IPS DF 4.7 (cell line): ENCODE results near the gene KCNMA1.

Source experiments
- DNase-seq: peaks from one replicate; pipeline ENCODE4 v3.0.0-alpha.2; 2013; ENCODE audit warnings: low spot score; ENCODE audit errors: extremely low read depth

KCNMA1 gene

DNA sequence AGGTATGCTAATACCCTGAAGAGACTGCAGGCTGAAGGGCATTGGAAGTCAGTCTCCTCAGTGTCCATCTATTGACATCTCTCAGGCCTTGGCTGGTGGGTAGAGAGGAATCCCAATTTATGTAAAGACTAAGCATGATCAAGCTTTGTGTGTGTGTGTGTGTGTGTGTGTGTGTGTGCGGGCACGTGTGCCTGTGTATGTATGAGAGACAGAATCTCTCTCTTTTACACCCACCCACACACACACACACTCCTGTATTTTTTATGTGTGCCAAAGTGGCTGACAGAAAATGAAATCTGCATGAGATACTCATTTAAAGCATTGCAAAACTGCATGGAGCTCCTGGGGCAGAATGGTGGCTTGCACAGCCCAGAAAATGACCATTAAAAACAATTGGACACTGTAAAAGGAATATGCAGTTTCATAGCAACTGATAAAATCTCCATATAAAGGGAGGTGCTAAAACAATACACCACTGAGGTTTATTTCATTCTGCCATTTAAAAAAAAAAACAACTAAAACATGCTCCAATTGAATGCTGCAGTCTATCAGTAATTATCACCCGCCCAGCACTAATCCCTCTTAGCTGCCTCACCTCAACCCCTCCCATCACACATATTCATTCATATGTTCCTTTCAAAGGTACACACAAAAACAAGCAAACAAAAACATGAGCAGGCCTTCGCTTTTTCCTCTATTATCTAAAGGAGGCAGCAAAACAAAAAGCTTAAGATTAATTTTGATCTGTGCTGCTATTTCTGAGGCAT lies 385.0 kb downstream of the KCNMA1 start:
- no peak for DNase-seq

DNA sequence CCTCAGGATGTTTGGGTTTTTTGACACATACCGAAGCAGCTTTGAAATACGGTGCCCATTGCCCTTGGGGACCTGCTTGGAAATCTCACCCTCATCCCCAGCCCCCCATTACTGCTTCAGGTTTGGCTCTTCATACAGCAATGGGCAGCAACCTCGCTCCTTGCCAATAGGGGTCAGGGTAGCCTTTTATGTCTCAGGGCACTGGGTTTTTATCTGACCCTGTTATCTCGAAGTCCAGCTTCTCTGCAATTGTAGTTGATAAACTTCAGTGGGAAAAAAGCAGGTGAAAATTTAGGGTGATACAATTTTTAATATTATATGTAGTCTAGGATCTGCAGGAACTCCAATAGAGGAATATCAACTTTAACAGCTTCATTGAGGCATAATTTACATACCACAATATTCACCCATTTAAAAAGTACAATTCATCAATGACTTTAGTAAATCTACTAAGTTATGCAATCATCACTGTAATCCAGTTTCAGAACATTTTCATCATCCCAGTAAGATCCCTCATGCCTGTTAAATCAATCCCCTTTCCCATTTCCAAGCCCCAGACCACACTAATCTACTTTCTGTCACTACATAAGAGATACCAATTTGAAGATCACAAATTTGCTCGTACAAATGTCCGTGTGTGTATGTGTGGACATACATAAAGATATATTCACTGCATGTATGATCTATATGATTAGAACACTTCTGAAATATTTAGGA lies 386.2 kb downstream of the KCNMA1 start:
- DNase-seq, result no peak

DNA sequence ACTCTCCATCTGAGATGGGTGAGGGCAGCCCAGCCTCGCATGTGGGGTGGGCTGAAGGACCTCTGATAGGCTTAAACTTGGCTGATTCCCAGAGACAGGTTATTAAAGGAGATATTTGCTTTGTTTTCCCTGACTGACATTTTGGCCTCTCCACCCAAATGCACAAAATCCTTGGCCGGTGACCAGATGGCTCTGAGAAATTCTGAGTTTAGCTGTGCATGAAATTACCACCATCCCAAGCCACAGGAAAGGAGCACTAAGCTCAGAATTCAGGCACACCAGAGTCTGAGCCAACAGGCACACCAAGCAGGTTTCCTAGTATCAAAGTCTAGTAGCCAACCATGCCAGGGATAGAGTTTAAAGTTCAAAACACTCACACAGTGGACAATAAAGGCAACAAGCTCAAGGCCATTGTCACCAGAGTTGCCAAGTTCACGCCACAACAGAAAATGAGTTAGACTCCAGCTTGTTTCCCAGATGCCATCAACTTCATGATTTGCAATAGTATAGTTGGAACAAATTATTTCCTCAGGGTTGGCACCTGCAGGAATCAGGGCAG lies 387.6 kb downstream of the KCNMA1 start:
- no peak for DNase-seq

DNA sequence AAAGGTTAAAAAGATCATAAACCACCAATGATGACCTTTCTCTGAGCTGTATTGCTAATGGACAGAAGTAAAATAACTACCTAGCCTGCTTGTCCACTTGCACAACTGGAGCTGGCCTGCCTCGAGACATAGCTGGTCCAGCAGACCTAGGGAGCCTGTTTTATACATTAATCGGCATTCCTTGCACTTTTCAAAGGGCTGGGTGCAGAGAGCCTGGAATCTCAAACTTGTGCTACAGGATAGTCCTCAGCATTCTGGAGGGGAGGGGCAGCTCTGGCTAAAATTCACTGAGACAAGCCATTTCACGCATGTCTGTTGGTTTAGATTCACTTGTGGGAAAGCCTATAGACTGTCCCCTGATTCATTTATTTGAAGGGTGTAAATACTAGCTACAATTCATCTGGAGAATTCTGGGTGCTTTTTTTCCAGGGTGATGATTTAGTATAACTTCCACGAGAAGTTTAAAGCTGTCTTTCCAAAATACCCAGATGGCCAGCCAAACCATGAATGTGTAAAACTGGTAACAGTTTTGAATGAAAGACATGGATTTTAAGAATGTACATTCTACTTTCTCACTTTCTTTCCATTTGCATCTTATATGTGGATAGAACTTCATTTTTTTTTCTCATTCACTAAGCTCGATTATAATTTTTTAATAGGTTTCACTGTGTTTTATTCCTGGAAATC lies 389.4 kb downstream of the KCNMA1 start:
- DNase-seq, result no peak

DNA sequence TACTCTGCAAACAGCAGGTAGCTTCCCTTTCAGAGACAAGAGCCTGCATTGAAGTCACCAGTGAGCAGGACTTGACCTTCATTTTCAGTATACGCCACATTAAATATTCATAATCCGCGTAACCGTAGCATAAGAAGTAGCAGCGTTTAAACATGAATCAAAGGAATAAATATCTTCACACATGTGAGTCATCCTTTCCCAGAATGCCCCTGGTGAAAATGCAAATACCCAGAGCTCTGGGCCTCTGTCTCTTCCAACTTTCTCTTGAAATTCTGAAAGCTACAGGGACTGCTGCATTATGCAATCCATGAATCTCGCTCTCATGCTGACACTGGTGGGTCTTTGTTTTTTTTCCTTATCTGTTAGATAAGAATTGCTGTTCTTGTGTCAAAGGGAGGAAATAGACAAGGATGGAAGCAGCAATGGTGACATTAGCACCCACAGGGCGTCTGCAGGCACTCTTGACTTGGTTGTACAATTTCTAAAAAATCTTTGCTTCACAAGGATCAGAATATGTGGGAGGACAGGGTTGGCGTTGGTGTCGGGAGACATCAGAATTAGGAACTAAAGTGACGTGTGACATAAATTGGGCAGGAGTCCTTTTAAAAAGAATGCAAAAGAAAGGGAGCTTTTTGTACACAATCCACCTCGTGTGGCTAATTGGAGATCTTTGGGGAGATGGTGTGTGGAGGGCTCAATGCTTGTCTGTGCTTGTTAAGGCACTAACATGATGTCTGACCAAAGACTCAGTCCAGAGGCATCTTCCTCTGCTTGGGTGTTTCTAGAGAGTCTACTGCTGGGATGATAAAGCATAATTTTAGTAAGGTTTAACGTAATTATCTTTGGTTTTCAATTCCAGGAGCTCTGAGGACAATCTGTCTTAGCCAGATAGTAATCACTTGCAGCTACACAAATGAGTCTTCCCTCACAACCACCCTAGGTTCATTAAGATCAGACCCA lies 390.3 kb downstream of the KCNMA1 start:
- DNase-seq, result no peak

DNA sequence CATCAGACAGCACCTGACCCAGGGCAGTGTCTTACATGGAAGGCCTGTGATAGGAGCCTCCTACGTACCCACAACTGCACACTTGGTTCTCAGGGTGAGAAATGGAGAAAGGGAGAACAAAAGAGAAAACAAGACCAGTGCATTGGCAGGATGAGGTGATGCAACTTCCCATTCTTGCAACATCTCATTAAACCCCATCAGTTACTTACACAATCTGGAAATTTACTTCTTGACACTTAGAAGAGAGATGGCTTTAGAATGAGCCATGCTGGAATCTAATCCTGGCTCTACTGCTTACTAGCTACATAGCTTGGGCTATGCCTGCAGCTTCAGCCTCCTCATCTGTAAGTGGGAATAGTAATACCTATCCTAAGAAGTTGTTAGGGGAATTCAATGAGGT lies 391.7 kb downstream of the KCNMA1 start:
- no peak for DNase-seq

DNA sequence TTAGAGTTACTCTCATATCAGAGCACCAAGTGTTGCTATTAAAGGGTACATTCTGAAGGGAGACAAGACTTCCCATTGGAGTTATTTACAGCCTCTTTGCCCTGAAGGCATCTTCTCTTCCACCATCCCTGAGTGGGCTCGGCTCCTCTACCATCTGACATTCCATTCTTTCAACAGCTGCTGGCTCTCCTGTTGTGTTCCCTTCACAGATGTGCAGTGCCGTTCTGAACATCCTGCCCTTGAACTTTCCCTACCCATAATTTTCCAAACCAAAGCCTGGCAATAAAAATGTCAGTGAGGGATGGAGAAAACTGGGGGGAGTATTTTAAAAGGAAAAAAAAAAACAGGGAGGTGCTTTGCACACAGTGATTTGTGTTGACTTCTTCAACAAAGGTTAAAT lies 392.9 kb downstream of the KCNMA1 start:
- DNase-seq, result no peak

DNA sequence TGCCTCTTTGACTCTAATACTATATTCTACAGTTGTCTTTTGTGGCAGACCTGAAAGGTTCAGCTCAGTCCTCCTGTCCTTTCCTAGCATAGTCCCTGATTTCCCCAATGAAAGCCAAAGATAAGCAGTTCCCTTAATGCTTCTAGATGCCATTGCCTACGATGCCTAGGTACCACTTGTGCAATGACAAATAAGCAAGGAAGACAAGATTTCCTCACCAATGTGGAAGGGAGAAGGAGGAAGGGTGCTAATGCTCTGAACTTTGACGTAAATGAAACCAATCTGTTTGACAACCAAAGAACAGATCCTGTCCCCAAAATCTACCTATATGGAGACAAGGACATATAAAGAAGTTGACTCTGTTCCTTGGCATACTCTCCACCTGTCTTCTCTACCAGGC lies 393.3 kb downstream of the KCNMA1 start:
- DNase-seq, result no peak

DNA sequence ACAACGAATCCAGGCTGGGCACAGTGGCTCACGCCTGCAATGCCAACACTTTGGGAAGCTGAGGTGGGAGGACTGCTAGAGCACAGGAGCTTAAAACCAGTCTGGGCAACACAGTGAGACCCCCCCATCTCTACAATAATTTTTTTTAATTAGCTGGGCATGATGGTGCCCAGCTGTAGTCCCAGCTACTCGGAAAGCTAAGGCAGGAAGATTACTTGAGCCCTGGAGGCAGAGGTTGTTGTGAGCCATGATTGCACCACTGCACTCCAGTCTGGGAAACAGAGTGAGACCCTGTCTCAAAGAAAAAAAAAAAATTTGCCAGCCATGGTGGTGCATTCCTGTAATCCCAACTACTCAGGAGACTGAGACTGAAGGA lies 396.3 kb downstream of the KCNMA1 start:
- no peak for DNase-seq

DNA sequence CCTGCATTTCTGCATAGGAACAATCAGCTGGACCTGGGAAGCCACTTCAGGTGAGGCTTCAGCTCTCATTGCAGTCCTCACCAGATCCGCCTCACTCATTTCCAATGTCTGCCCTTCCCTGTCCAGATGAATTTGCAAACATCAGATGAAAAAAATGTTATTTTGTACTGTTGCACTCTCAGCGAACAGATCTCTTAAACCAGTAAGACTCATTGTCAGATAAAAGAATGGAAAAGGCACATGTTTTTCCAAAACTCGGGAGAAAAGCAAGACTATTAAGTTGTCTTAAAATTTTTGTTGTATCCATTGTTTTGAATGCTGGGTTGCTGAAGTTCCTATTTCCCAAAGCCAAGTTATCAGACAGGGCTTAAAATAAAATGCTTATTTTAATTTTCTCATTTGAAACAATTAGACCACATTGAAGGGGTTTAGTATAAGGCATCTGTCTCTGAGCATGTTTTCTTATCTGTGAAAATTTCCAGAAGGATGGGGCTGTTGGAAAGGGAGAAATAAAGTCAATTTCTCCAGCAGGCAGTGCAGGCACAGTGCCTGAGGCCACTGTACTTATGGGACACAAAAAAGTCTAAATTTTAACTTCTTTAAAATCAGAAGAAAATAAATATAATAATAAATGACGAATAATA lies 396.8 kb downstream of the KCNMA1 start:
- DNase-seq, result no peak

DNA sequence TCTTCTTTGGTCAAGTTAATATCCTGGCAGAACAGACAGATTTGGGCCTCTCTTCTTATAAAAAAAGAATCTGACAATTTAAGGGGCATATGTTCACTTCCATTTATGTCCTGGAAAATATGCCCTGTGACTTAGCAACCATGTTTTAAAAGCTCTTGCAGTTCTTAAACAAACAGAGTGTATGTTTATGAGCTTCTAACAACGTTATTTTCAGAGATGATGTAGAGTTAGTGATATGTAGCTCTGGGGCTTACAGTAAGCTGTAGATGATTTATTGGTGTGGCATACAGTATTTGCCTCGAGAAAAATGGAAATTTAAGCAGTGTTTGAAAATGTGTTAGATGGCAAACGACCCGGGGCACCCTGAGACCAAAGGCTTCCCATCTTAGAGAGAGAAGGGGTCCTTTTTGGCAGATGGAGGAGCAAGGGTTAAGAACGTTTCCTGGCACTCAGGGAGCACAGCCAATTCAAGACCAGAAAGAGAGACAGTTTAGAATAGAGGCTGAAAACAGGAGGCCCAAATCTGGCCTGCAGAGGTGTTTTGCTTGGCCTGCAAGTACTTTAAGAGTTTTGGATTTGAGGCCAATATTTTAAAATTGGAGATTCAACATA lies 397.5 kb downstream of the KCNMA1 start:
- DNase-seq, result no peak

DNA sequence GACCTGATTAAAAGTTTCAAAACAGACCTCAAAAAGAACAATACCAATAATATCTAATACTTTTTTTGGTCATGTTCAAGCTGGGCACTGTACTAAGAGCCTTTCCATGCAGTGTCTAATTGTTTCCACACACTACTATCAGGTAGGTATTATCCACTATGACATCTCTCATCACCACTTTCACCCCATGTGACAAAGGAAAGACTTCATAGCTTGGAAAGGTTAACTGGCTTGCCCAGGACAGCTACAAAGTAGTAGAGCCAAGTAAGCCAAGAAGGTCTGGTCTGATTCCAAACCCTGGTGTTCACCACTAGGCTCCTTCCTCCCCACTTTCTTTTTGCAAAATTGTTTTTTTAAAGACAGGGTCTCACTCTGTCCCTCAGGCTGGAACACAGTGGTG lies 400.5 kb downstream of the KCNMA1 start:
- no peak for DNase-seq

DNA sequence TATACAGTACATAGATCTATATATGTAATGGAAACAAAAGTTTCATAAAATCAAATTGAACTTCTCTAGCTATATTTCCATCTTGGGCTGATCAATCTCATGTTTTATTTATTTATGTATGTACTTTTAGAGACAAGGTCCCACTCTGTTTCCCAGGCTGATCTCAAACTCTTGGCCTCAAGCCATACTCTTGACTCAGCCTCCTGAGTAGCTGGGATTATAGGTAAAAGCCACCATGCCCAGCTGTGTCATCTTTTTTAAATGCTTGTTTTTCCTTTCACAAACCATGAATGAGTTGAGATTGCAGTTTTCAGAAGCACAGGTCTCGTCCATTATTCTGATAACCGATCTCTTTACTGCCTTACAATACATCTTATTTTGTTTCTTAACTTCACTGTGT lies 400.9 kb downstream of the KCNMA1 start:
- no peak for DNase-seq

DNA sequence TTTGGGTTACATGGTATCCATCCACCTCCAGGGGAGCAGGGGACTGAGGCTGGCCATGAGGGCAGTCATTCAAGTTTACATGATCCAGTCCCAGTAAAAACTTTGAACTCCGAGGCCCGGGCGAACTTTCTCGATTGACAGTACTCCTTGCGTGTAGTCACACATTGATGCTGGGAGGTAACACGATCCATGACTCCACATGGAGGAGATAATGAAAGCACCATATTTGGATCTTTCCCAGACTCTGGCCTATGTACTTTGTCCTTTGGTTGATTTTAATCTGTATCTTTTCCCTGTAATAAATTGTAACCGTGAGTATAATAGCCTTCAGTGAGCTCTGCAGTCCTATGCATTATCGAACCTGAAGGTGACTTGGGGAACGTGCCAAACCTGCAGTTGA lies 401.6 kb downstream of the KCNMA1 start:
- DNase-seq, result no peak

DNA sequence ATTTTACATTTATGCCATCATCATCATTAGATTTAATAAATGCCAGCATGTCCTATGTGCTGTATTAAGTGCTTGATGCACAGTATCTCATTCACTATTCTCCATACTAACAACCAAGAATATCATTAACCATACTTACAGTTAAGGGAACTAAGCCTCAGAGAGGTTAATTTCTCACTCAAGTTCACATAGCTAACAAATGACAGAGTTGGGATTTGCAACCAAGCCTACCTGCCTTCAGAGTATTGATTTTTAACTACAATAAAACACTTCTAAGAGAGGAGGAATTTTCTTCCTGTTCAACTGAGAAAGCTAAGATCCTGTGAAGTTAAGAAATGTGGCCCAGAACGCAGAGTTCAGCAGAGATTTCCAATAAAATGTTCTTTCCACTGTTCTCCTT lies 403.0 kb downstream of the KCNMA1 start:
- DNase-seq, result no peak

DNA sequence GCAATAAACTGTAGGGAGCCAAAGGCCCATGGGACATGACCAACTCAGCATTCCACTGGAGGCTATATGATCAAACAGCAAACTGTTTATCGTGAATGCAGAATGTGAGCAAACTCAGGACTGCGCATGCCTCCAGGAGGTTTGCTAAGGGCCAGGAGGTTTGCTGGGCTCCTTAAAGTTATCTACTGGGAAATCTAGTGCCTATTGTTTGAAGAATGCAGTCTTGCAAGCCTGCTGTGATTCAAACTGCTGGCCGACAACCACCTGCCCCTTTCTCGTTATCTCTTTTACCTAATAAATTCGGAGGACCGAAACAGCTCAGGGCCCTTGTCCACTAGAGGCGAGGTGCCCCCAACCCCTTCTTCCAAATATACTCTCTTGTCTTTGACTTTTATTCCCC lies 404.1 kb downstream of the KCNMA1 start:
- no peak for DNase-seq

DNA sequence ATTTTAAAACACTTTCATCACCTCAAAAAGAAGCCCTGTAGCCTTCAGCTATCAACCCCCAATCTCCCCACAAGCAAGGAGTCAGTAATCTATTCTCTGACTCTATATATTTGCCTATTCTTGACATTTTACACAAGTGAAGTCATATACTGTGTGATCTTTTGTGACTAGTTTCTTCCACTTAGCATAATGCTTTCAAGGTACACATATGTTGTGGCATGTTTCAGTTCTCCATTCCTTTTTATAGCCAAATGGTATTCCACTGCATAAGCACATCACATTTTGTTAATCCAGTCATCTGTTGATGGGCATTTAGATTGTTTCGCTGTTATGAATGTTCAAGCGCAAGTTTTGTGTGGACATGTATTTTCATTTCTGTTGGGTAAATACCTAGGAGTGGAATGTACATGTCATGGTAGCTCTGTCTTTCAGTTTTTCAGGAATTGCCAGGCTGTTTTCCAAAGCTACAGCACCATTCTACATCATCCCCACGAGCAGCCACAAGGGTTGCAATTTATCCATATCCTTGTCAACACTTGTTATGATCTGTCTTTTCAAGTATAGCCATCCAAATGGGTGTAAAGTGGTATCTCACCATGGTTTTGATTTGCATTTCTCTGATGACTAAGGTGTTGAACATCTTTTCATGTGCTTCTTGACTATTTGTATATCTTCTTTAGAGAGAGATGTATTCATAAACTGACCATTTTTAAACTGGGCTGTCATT lies 405.6 kb downstream of the KCNMA1 start:
- DNase-seq, result no peak

DNA sequence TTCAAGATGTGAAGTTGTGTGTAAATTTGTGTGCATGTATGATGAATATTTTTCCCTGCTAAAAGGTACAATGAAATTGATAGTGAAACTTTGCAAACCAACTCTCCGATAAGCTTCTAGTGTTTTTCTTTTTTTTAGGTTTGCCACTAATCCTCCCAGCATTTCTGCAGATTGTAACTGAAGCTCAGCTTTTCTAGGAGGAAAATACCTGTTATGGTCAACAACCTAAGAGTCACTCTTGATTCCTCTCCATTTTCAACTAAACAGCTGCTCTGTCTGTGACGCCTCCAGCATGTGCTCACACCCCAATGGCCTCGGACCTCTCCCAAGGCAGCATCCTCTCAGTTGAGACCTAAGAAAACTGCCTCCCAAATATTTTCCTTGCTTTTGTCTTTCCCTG lies 406.2 kb downstream of the KCNMA1 start:
- no peak for DNase-seq

DNA sequence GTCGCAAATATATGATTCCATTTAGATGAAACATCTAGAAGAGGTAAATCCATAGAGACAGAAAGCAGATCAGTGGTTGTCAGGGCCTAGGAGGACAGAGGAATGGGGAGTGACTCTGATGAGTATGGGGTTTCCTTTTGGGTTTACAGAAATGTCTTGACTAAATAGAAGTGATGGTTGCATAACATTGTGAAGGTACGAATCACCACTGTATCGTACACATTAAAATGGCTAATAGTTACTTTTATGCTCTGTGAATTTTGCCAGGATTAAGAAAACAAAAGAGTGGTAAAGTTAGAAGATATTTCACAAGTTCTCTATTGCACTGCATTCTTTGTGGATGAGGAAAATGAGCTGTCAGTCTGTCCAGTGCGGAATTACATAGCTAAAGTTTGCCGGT lies 407.4 kb downstream of the KCNMA1 start:
- DNase-seq, result no peak

DNA sequence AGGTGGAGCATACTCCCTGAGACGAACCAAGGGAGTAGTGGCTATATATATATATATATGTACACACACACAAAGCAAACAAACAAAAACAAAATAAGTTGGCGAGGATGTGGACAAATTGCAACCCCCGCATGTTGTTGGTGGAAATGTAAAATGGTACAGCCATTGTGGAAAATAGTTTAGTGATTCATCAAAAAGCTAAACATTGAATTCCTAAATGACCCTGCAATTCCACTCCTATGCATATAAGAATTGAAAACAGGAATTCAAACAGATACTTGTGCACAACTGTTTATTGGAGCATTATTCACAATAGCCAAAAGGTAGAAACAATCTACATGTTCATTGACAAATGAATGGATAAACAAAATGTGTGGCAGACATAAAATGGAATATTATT lies 407.9 kb downstream of the KCNMA1 start:
- no peak for DNase-seq
